Stomach (tissue), 4 donors: ENCODE data around the gene PHF20.
"Not testable (repeated sequence)": the region's sequence is repeated elsewhere in the genome, so short reads cannot be mapped to it uniquely, and the experiment has no call there.

Source experiments
- CTCF ChIP-seq, 7 experiments: fragments of 450-650 bp in 4 of 7; fragments of 200-600 bp in 3 of 7; sonication (generic) in 3 of 7; IDR thresholded peaks; one replicate each; pipeline ENCODE4 v1.5.1; 2016 to 2019; ENCODE audit warnings: antibody characterized with exemption in 7 of 7, control low read depth in 2 of 7, mild to moderate bottlenecking in 1 of 7
- EP300 ChIP-seq: sonication (generic); formaldehyde crosslinking; IDR thresholded peaks from one replicate; pipeline ENCODE4 v1.6.1; 2017; ENCODE audit warnings: antibody characterized with exemption
- POLR2A ChIP-seq, 4 donors: fragments of 450-650 bp; IDR thresholded peaks; one replicate each; pipeline ENCODE4 v1.6.1; 2016; ENCODE audit warnings: antibody characterized with exemption in 4 of 4, control low read depth in 2 of 4, mild to moderate bottlenecking in 1 of 4, moderate library complexity in 1 of 4
- POLR2AphosphoS5 ChIP-seq, 3 donors: sonication (generic); formaldehyde crosslinking; IDR thresholded peaks; one replicate each; pipeline ENCODE4 v1.6.1; 2016; ENCODE audit warnings: antibody characterized with exemption in 3 of 3

DNA sequence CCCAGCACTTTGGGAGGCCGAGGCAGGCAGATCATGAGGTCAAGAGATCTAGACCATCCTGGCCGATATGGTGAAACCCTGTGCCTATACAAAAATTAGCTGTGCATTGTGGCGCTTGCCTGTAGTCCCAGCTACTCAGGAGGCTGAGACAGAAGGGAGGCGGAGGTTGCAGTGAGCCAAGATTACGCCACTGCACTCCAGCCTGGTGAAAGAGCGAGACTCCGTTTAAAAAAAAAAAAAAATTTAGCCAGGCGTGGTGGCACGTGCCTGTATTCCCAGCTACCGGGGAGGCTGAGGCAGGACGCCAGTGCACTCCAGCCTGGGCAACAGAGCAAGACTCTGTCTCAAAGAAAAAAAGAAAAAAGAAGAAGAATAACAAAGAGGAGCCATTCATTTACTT is 10.3 kb upstream of the PHF20 start:
- not testable (repeated sequence) for TF ChIP-seq POLR2A (IDR thresholded peaks at IDR 0.05); CTCF (IDR thresholded peaks at IDR 0.05); EP300; POLR2AphosphoS5 (IDR thresholded peaks at IDR 0.05)
